Activated CD8-positive, alpha-beta memory T cell treated with anti-CD3 and anti-CD28 coated beads for 24 hours (primary cell): ENCODE data around the gene NPR1.
"Not testable (repeated sequence)": the region's sequence is repeated elsewhere in the genome, so short reads cannot be mapped to it uniquely, and the experiment has no call there.

Source experiments
- DNase-seq: peaks from one replicate; pipeline ENCODE4 v3.0.0-alpha.2; 2020

The NPR1 gene

GRCh38 chr1:153684892-153685291 lies 6.4 kb downstream of the NPR1 start:
- no peak for DNase-seq

- no peak for DNase-seq
Observed at GRCh38 chr1:153685544-153686340, 7.3 kb downstream of the NPR1 start.

- no peak for DNase-seq
Observed at GRCh38 chr1:153687346-153688125, 9.0 kb downstream of the NPR1 start.

DNA sequence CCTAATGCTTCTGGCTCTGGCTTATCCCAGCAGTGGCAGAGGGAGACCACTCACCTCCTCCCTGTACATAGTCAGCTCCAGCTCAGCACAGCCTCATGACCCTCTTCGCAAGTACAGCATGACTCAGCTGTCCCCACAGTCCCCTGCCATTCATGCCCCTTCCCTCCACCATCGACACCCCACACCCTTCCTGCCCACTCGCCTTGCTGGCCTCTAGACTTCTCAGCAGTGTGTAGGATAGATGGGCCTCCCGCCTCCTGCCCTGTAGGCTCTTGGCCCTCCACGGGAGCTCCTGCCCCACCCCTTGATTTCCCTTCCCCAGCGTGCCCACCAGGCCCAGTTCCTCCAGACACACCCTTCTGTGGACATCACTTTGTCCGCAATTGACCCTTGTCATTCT lies 9.8 kb downstream of the NPR1 start:
- no peak for DNase-seq

- no peak for DNase-seq
Observed at GRCh38 chr1:153688736-153689328, 10.3 kb downstream of the NPR1 start.

DNA sequence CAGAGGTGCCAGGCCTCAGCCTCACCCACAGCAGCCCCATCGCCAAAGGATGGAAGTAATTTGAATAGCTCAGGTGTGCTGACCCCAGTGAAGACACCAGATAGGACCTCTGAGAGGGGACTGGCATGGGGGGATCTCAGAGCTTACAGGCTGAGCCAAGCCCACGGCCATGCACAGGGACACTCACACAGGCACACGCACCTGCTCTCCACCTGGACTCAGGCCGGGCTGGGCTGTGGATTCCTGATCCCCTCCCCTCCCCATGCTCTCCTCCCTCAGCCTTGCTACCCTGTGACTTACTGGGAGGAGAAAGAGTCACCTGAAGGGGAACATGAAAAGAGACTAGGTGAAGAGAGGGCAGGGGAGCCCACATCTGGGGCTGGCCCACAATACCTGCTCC lies 15.0 kb downstream of the NPR1 start:
- no peak for DNase-seq

DNA sequence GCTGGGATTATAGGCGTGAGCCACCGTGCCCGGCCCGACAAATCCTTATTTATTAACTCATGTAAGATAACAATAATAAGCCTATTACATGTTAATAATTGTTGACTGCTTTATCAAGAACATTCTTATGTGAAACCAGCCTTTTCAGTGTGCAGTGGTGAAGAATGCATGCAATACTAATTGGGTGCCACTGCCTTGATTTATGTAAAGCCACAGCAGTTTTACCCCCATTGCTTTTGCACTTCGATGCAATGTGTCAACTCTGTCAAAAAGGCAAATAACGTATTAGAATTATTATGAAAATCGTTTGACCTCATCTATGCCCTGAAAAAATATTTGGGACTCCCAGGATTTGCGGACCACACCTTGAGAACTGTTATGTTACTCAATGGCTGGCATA lies 18.3 kb downstream of the NPR1 start:
- DNase-seq = no peak

- no peak for DNase-seq
Observed at GRCh38 chr1:153697191-153698019, 18.9 kb downstream of the NPR1 start.

DNA sequence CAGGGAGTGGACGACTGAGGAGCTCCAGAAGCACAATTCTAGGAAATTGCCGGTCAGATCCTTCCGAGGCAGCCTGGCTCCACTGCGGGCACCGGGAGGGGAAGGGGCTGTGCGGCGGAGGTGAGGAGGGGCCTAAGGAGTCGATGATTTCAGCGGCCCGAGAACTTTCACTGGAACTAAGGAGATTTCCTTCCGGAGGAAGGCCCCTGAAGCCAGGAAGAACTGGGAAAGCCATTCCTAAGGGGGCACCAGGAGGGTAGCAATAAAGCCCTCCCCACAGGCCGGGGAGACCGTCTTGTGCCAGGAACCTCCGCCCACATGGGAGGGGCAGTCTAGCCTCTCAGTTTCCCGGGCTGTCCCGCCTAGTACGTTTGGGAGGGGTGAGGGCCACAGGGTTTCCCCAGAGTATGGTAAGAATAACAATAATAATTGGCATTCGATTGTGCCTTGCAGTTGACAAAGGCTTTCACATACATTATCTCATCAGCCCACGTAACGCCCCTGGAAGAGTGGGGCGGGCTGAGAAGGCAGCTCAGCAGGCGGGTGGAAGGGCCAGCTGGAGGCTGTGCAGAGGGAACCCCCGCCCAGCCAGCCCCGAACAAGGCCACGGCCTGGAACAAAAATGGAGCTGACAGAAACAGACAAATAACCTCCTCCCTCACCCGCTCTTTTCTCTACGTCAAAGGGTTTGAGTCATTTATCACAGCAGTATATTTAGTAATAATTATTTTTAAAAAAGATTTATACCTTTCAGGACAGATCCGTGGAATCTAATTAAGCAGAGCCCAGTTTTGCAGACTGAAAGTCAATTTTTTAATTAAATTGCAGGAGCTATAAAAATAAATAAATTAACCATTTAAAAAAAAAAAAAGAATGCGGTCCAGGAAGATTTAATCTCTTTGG lies 19.8 kb downstream of the NPR1 start:
- no peak for DNase-seq

- no peak for DNase-seq
Observed at GRCh38 chr1:153698923-153699714, 20.6 kb downstream of the NPR1 start.

DNA sequence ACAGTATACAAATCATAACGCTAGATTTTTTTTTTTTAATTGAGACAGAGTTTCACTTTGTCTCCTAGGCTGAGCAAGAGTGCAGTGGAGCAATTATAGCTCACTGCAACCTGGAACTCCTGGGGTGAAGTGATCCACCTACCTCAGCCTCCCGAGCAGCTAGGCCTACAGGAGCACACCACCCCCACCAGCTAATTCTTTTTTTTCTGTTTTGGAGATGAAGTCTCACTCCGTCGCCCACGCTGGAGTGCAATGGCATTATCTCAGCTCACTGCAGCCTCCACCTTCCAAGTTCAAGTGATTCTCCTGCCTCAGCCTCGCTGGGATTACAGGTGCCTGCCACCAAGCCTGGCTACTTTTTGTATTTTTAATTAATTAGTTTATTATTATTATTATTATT lies 21.3 kb downstream of the NPR1 start:
- no peak for DNase-seq

GRCh38 chr1:153705484-153705883 lies 27.0 kb downstream of the NPR1 start:
- DNase-seq = no peak

DNA sequence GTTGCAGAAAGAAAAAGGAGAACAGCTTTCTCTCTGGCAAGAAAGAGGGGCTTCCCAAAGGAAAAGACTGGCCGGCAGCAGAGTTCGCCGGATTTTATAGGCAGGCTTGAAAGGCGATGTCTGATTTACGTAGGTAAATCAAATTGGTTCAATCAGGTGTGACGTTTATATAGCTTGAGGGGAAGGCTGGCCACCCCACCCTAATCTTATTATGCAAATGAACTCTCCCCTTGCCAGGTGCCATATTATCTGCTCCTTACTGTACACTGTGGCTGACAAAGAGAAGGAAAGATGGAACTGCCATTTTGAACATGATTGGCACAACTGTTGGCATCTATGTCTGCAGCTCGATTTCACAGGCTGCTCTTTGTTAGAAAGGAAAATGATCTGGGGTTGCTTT lies 32.5 kb downstream of the NPR1 start:
- no peak for DNase-seq

GRCh38 chr1:153716211-153716610 lies 37.7 kb downstream of the NPR1 start:
- not testable (repeated sequence) for DNase-seq

DNA sequence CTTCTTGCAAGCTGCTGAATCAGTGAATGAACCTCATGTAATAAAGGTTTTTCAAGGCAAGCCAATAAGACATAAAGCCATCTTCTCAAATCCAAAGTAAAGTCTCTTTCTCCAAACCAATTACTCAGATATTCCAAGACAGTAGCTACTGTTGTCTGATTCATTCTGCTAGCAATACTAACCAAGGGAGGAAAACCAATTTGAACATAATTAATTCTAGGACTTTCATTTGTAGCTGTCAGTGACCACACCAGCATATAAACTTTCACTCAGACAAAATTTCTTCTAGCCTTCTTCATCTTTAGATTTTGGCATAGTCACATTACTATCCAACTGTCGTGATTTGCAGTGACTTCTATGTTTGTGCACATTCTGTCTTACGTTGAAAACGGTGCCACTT lies 38.8 kb downstream of the NPR1 start:
- DNase-seq = no peak

GRCh38 chr1:153723687-153724086 lies 45.2 kb downstream of the NPR1 start:
- DNase-seq = no peak

DNA sequence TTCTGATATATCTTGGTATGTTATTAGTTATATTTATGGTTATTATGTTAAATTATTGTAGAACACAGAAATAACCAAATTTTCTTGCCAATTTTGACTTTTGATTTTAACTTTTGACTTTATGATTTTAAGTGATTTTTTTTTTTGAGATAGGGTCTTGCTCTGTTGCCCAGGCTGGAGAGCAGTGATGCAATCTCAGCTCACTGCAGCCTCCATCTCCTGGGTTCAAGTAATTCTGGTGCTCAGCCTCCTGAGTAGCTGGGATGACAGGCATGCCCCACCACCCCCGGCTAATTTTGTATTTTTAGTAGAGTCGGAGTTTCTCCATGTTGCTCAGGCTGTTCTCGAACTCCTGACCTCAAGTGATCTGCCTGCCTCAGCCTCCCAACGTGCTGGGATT lies 46.1 kb downstream of the NPR1 start:
- DNase-seq = not testable (repeated sequence)

- DNase-seq = peak; percentile 99
Observed at GRCh38 chr1:153727463-153728304, 49.2 kb downstream of the NPR1 start, which contains the start of gene INTS3. TSS of gene INTS3 (plus strand) at chr1:153728050. CDS start at chr1:153728635, 585 bp downstream.

- DNase-seq = peak; percentile 76
Observed at GRCh38 chr1:153728305-153729066, 50.0 kb downstream of the NPR1 start.
